ENCODE data around the gene CFAP221.

CFAP221 gene

DNA sequence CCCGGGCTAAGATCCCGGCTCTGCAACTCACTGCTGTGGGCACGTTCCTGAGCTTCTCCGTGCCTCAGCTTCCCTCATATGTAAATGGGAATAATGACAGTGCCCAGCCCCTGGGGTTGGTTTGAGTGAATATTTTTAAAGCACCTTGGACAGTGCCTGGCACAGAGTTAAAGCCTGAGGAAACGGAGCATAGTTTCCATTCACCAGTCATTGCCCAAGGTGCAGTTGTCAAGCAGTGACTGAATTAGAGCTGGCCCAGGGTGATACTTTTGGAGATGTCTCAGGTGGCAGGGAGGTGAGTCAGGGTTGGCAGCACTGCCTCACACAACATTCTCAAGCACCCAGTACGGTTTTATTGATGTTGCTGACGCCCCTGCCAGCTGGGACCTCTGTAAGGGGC, 146.9 kb downstream of the CFAP221 start:
- TF ChIP-seq, protein P1, sequence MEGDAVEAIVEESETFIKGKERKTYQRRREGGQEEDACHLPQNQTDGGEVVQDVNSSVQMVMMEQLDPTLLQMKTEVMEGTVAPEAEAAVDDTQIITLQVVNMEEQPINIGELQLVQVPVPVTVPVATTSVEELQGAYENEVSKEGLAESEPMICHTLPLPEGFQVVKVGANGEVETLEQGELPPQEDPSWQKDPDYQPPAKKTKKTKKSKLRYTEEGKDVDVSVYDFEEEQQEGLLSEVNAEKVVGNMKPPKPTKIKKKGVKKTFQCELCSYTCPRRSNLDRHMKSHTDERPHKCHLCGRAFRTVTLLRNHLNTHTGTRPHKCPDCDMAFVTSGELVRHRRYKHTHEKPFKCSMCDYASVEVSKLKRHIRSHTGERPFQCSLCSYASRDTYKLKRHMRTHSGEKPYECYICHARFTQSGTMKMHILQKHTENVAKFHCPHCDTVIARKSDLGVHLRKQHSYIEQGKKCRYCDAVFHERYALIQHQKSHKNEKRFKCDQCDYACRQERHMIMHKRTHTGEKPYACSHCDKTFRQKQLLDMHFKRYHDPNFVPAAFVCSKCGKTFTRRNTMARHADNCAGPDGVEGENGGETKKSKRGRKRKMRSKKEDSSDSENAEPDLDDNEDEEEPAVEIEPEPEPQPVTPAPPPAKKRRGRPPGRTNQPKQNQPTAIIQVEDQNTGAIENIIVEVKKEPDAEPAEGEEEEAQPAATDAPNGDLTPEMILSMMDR (IDR thresholded peaks at IDR 0.05; ENCODE audit: poor library complexity, severe bottlenecking) = no peak
- no peak overlapping the region for H3K27ac ChIP-seq (ENCODE audit: poor library complexity, severe bottlenecking)
- no peaks in the 10 kb centered on the region for H3K27me3 ChIP-seq (ENCODE audit: insufficient read depth, poor library complexity, severe bottlenecking)
- ATAC-seq (ENCODE audit: low read depth) (no peak), DNase-seq (ENCODE audit: low spot score) (no peak)
- H3K4me3 ChIP-seq (ENCODE audit: severe bottlenecking) = no peak overlapping the region
- H3K9me3 ChIP-seq (ENCODE audit: severe bottlenecking) = no peaks in the 10 kb centered on the region
- no peaks in the 10 kb centered on the region for H3K4me1 ChIP-seq (ENCODE audit: insufficient read depth, poor library complexity, severe bottlenecking)
- no peaks in the 10 kb centered on the region for H3K36me3 ChIP-seq (ENCODE audit: low read depth)

DNA sequence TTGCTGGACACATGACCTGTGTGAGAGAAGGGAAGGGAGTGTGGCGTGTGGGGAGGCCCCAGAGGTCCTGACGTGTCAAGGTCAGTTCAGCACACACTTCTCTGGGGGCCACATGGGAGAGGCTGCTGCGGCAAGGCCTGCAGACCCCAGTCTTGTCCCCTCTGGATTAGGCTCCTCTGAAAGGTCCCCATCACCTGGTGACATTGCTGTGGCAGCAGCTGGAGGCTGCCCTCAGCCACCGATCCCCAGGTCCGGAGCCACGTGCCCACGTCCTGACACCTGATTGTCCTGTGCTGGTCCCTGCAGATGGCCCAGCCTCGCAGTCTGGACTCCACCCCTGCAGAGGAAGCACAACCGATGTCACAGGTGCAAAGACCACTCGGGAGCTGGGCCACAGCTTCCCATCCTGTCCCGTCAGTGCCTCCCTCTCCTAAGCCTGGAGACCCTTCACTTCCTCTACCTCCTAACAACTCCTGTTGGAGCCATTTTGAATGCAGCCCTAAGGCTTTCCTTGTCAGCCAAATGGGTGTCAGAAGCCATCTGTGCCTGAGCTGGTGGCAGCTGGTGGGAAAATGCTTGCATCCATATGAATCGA, 147.5 kb downstream of the CFAP221 start:
- Histone ChIP-seq H3K4me1 (ENCODE audit: insufficient read depth, poor library complexity, severe bottlenecking) (no peaks in the 10 kb centered on the region), H3K9me3 (ENCODE audit: severe bottlenecking) (no peaks in the 10 kb centered on the region), H3K27ac (ENCODE audit: poor library complexity, severe bottlenecking) (no peak overlapping the region), H3K4me3 (ENCODE audit: severe bottlenecking) (no peak overlapping the region), H3K36me3 (ENCODE audit: low read depth) (no peaks in the 10 kb centered on the region), H3K27me3 (ENCODE audit: insufficient read depth, poor library complexity, severe bottlenecking) (no peaks in the 10 kb centered on the region)
- TF ChIP-seq, protein P1 (IDR thresholded peaks at IDR 0.05; ENCODE audit: poor library complexity, severe bottlenecking) = no peak
- DNase-seq (ENCODE audit: low spot score) = no peak
- ATAC-seq (ENCODE audit: low read depth) = no peak

DNA sequence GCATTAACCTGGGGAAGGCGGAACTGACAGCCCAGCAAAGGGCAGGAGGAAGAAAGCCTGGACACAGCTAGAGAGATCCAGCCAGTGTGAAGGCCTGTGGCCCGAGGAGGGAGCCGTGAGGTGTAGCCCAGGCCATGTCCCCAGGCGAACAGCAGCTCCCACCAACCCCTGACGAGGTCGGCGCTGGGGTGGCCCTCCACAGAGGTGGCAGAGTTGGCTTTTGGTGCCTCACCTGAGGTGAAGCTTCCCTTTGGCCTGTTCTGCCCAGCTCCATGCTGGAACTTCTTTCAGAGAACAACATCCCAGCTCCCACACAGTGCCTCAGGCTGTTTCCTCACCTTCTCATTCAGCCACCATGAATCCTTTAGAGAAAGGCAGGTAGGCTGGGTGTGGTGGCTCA, 148.1 kb downstream of the CFAP221 start:
- TF ChIP-seq, protein P1 (IDR thresholded peaks at IDR 0.05; ENCODE audit: poor library complexity, severe bottlenecking) = no peak
- no peaks in the 10 kb centered on the region for H3K27me3 ChIP-seq (ENCODE audit: insufficient read depth, poor library complexity, severe bottlenecking)
- H3K36me3 ChIP-seq (ENCODE audit: low read depth) = no peaks in the 10 kb centered on the region
- no peak for DNase-seq (ENCODE audit: low spot score)
- H3K4me1 ChIP-seq (ENCODE audit: insufficient read depth, poor library complexity, severe bottlenecking) = no peaks in the 10 kb centered on the region
- H3K4me3 ChIP-seq (ENCODE audit: severe bottlenecking) = no peak overlapping the region
- ATAC-seq (ENCODE audit: low read depth) = no peak
- H3K9me3 ChIP-seq (ENCODE audit: severe bottlenecking) = no peaks in the 10 kb centered on the region
- H3K27ac ChIP-seq (ENCODE audit: poor library complexity, severe bottlenecking) = no peak overlapping the region

DNA sequence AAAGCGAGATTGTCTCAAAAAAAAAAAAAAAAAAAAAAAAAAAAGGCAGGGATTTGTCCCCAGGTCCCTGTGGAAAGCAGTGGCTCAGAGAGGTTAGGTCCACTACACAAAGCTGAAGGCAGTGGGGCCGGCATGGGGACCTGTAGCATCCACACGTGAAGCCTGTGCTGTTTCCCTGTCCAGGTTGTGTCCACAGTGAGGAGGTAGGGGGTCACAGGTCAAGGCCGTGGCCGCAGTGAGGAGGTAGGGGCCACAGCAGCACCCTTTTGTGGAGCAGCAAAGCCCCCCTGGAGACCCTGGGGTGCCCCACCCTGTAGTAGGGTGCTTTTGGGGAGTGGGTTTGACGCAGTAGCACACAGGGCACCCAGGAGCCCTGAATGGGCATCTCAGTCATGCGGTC, 148.7 kb downstream of the CFAP221 start:
- no peak overlapping the region for H3K27ac ChIP-seq (ENCODE audit: poor library complexity, severe bottlenecking)
- ATAC-seq (ENCODE audit: low read depth) (no peak), DNase-seq (ENCODE audit: low spot score) (no peak)
- H3K9me3 ChIP-seq (ENCODE audit: severe bottlenecking) = no peaks in the 10 kb centered on the region
- H3K36me3 ChIP-seq (ENCODE audit: low read depth) = no peaks in the 10 kb centered on the region
- no peaks in the 10 kb centered on the region for H3K4me1 ChIP-seq (ENCODE audit: insufficient read depth, poor library complexity, severe bottlenecking)
- TF ChIP-seq, protein P1 (IDR thresholded peaks at IDR 0.05; ENCODE audit: poor library complexity, severe bottlenecking) = no peak
- H3K27me3 ChIP-seq (ENCODE audit: insufficient read depth, poor library complexity, severe bottlenecking) = no peaks in the 10 kb centered on the region
- H3K4me3 ChIP-seq (ENCODE audit: severe bottlenecking) = no peak overlapping the region

DNA sequence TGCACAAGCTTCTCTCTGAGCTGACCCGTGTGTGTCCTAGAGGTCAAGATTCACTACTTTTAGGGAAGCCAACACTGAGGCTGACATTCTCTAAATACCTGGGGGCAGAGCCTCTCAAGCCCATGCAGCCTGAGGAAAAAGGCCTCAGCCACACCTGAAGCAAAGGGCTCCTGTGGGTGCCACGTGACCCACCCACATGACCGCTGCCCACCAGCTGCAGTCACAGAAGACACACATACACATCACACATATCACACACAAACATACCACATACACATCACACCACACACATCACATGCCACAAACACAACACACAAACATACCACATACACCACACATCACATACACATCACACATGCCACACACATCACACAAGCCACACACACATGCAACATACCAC, 149.3 kb downstream of the CFAP221 start:
- TF ChIP-seq, protein P1 (IDR thresholded peaks at IDR 0.05; ENCODE audit: poor library complexity, severe bottlenecking) = no peak
- no peak for ATAC-seq (ENCODE audit: low read depth)
- Histone ChIP-seq H3K4me3 (ENCODE audit: severe bottlenecking) (no peak overlapping the region), H3K4me1 (ENCODE audit: insufficient read depth, poor library complexity, severe bottlenecking) (no peaks in the 10 kb centered on the region), H3K9me3 (ENCODE audit: severe bottlenecking) (no peaks in the 10 kb centered on the region), H3K27ac (ENCODE audit: poor library complexity, severe bottlenecking) (no peak overlapping the region), H3K27me3 (ENCODE audit: insufficient read depth, poor library complexity, severe bottlenecking) (no peaks in the 10 kb centered on the region), H3K36me3 (ENCODE audit: low read depth) (no peaks in the 10 kb centered on the region)
- DNase-seq (ENCODE audit: low spot score) = no peak
